NK-92 (cell line): ENCODE measurements around the gene OR2T12.
"Not testable (repeated sequence)": the region's sequence is repeated elsewhere in the genome, so short reads cannot be mapped to it uniquely, and the experiment has no call there.

Experiments
- DNase-seq: peaks from one replicate; lab custom pipeline; 2025; ENCODE audit not compliant: unreplicated experiment; lab: John Stamatoyannopoulos, UW

The OR2T12 gene

GRCh38 chr1:248303324-248303723 is at the start of gene OR2T12:
OR2T12 (minus strand) TSS chr1:248303424; CDS start chr1:248295578, 7,846 bp downstream.
- no peak for DNase-seq

- DNase-seq: no peak
These were observed 45.3 kb upstream of the OR2T12 start, which contains the start of gene OR14C36 for GRCh38 chr1:248348475-248348874. OR14C36 (plus strand) TSS chr1:248348775; CDS start chr1:248348775, 0 bp downstream.

GRCh38 chr1:248343451-248343850 is 40.2 kb upstream of the OR2T12 start:
- no peak for DNase-seq

- DNase-seq: no peak
These were observed 21.2 kb upstream of the OR2T12 start, which contains the start of gene OR2M7 for GRCh38 chr1:248324468-248324867. OR2M7 (minus strand) TSS chr1:248324568; CDS start chr1:248324568, 0 bp downstream.

GRCh38 chr1:248316796-248317195 is 13.6 kb upstream of the OR2T12 start:
- no peak for DNase-seq

GRCh38 chr1:248306740-248307139 is 3.5 kb upstream of the OR2T12 start:
- not testable (repeated sequence) for DNase-seq

- no peak for DNase-seq
These were observed 2.9 kb upstream of the OR2T12 start for GRCh38 chr1:248306103-248306502.

GRCh38 chr1:248305672-248306071 is 2.4 kb upstream of the OR2T12 start:
- DNase-seq: not testable (repeated sequence)

- DNase-seq: no peak
These were observed 14.8 kb downstream of the OR2T12 start for GRCh38 chr1:248288391-248288790.

GRCh38 chr1:248277876-248278275 is 25.3 kb downstream of the OR2T12 start, which contains the start of gene OR2T33:
OR2T33 (minus strand) TSS chr1:248277976; CDS start chr1:248273814, 4,162 bp downstream.
- no peak for DNase-seq

GRCh38 chr1:248273225-248273624 is 30.0 kb downstream of the OR2T12 start:
- DNase-seq: not testable (repeated sequence)

GRCh38 chr1:248268178-248268577 is 35.0 kb downstream of the OR2T12 start:
- no peak for DNase-seq

GRCh38 chr1:248259309-248259708 is 43.9 kb downstream of the OR2T12 start:
- not testable (repeated sequence) for DNase-seq

GRCh38 chr1:248243204-248243603 is 60.0 kb downstream of the OR2T12 start:
- no peak for DNase-seq
